Retinal pigment epithelial cell (primary cell): ENCODE results near the gene DUSP11.
"Not testable (repeated sequence)": the region's sequence is repeated elsewhere in the genome, so short reads cannot be mapped to it uniquely, and the experiment has no call there.

Experiments used
- DNase-seq: peaks from one replicate; pipeline ENCODE4 v3.0.0-alpha.2; 2010; ENCODE audit warnings: low read depth
- H3K4me3 ChIP-seq: 2 replicates; pipeline ENCODE4 v1.5.1; 2011; ENCODE audit warnings: mild to moderate bottlenecking, low read length, control low read depth, moderate library complexity
- TF ChIP-seq, protein P1 (sequence below): conservative IDR thresholded peaks from 2 replicates; pipeline ENCODE4 v1.5.1; 2011; ENCODE audit warnings: low read depth, low read length, control low read depth, inconsistent platforms

DUSP11 gene

GRCh38 chr2:73818296-73818695, 38.4 kb upstream of the DUSP11 start:
- no peak overlapping the region for H3K4me3 ChIP-seq
- TF ChIP-seq, protein P1, sequence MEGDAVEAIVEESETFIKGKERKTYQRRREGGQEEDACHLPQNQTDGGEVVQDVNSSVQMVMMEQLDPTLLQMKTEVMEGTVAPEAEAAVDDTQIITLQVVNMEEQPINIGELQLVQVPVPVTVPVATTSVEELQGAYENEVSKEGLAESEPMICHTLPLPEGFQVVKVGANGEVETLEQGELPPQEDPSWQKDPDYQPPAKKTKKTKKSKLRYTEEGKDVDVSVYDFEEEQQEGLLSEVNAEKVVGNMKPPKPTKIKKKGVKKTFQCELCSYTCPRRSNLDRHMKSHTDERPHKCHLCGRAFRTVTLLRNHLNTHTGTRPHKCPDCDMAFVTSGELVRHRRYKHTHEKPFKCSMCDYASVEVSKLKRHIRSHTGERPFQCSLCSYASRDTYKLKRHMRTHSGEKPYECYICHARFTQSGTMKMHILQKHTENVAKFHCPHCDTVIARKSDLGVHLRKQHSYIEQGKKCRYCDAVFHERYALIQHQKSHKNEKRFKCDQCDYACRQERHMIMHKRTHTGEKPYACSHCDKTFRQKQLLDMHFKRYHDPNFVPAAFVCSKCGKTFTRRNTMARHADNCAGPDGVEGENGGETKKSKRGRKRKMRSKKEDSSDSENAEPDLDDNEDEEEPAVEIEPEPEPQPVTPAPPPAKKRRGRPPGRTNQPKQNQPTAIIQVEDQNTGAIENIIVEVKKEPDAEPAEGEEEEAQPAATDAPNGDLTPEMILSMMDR: no peak
- DNase-seq: no peak

DNA sequence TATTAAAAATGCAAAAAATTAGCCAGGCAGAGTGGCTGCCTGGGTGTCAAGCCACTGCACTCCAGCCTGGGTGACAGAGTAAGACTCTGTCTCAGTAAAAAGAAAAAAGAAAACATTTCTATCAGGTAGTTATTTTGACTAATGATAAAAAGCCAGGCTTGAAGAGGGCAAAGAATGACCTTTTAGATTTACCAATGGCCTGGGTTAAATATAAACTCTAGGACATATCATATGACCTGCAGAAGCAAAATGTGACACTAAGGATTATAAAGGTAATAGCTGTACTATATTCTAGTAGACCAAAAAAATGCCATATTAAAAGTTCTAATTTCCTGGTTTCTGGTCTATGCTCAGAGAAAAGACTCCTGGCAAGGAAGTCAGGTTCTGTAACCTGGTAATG, 32.7 kb upstream of the DUSP11 start:
- TF ChIP-seq, protein P1: no peak
- no peak for DNase-seq
- no peak overlapping the region for H3K4me3 ChIP-seq

DNA sequence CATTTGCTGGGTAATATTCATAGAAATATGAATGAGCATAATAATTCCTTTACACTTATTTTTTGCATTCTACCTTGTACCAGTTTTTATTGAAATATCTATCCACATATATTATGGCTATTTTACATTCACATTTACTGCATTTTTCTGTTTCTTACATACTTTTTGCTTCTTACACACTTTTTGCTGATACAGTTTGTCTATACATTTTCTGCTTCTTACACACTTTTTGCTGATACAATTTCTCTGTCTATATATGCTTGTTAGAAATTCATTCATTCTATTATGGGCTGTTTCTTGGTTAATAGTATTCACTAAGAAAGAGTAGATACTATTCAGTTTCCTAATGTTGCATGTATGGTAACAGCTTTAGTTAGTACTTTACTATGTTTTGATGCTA, 32.0 kb upstream of the DUSP11 start:
- TF ChIP-seq, protein P1: no peak
- no peak for DNase-seq
- no peak overlapping the region for H3K4me3 ChIP-seq

- DNase-seq: not testable (repeated sequence)
- H3K4me3 ChIP-seq: peak within 1 kb of the TSS; percentile 12
Observed at GRCh38 chr2:73783883-73784282, 4.0 kb upstream of the DUSP11 start, which contains the start of gene C2orf78. Gene C2orf78, plus strand, starts transcription at chr2:73784183. Its CDS starts 127 bp downstream, at chr2:73784310.

DNA sequence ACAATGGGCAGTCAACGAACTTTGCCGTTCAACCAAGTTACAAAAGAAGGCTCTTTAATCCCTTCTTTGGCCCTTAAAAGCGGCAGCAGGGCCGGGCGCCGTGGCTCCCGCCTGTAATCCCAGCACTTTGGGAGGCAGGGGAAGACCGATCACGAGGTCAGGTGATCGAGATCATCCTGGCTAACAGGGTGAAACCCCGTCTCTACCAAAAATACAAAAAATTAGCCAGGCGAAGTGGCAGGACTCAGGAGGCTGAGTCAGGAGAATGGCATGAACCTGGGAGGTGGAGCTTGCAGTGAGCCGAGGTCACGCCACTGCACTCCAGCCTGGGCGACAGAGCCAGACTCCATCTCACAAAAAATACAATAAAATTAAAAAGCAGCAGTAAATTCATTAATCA, 3.5 kb upstream of the DUSP11 start:
- H3K4me3 ChIP-seq: peak overlapping the region; percentile 12
- not testable (repeated sequence) for DNase-seq

GRCh38 chr2:73780237-73780582, 307 bp upstream of the DUSP11 start:
- peak overlapping the region; percentile 83 for H3K4me3 ChIP-seq
- DNase-seq: no peak
- TF ChIP-seq, protein P1: no peak

DNA sequence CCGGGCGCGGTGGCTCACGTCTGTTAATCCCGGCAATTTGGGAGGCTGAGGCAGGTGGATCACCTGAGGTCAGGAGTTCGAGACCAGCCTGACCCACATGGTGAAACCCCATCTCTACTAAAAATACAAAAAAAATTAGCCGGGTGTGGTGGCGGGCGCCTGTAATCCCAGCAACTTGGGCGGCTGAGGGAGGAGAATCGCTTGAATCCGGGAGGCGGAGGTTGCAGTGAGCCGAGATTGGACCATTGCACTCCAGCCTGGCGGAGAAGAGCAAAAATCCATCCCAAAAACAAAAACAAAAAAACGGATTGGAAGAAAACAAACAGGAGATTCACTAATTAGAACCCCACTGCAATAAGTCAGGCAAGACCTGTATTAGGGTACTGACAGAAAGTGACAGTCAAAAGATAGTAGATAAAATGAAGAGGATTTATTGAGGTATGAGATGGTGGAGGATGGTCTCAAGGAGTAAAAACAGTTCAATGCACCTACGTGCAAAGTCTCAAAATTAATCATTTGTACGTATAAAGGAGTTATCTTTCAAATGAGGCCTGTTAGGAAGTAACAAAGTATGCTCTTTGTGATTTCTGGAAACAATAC, 936 bp downstream of the DUSP11 start:
- peak overlapping the region; percentile 83 for H3K4me3 ChIP-seq
- DNase-seq: not testable (repeated sequence)

DNA sequence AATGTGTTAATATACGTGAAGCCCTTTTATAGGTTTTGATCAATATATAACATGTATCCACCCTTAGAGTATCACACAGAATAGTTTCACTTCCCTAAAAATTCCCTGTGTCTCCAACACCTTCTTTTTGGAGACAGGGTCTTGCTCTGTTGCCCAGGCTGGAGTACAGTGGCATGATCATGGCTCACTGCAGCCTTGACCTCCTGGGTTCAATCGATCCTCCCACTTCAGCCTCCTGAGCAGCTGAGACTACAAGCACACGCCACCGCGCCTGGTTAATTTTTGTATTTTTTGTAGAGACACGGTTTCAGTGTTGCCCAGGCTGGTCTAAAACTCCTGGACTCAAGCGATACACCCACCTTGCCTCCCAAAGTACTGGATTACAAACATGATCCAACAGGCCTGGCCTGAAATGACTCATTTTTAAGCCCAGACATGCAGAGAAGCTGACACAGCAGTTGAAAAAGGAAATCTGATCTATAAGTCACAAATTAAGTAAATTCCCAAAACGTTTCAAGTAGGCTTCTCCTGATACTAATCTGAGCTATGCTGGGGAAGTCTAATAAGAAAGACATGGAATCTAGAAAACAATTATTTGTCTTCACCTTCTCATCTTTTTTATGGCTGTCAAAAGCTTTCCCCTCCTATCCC, 2.9 kb downstream of the DUSP11 start:
- no peak overlapping the region for H3K4me3 ChIP-seq
- DNase-seq: peak; percentile 31
- TF ChIP-seq, protein P1: no peak
